ENCODE data around the gene ULBP2. TPM values are rescaled to one million over a fixed set of nuclear protein-coding genes. Genes with fewer than 3 reads are reported as not detected.

ULBP2 gene
- polyA plus RNA-seq: 1 to 10 TPM; 1.7 to 5.4 TPM

- H3K4me1 ChIP-seq (ENCODE audit: control insufficient read depth in 2 of 2, insufficient read depth in 2 of 2, low read length in 1 of 2): no peaks in the 10 kb centered on the region
- WGBS, 2 donors: 2 to 3% methylated on average over 57 to 62 of the region's 62 CpGs
- H3K36me3 ChIP-seq (ENCODE audit: control insufficient read depth in 2 of 2, insufficient read depth in 2 of 2, low read length in 1 of 2): no peaks in the 10 kb centered on the region
- H3K9me3 ChIP-seq (ENCODE audit: control insufficient read depth in 2 of 2, insufficient read depth in 1 of 2, low read depth in 1 of 2, low read length in 1 of 2): no peaks in the 10 kb centered on the region
- peaks cover 0 to 18% of the 10 kb centered on the region in 2 donors for H3K27me3 ChIP-seq (ENCODE audit: control insufficient read depth in 1 of 2, insufficient read depth in 2 of 2, low read length in 2 of 2)
- H3K27ac ChIP-seq (ENCODE audit: low read depth in 2 of 2, low read length in 1 of 2): peak within 1 kb of the TSS in 1 of 2 donors; percentile 44
- H3K4me3 ChIP-seq (ENCODE audit: low read depth in 1 of 2, low read length in 2 of 2): peak within 1 kb of the TSS; percentile 52
These were observed at the start of gene ULBP2 for GRCh38 chr6:149941583-149942460. Gene ULBP2, plus strand, starts transcription at chr6:149942014. Its CDS starts 59 bp downstream, at chr6:149942073.

- 32 to 38% methylated on average over 7 of the region's 7 CpGs for WGBS, 2 donors
These were observed 46.7 kb upstream of the ULBP2 start for GRCh38 chr6:149895048-149895590.

GRCh38 chr6:149895833-149896271 is 46.0 kb upstream of the ULBP2 start:
- Histone ChIP-seq H3K9me3 (ENCODE audit: control insufficient read depth in 2 of 2, insufficient read depth in 1 of 2, low read depth in 1 of 2, low read length in 1 of 2) (no peaks in the 10 kb centered on the region), H3K36me3 (ENCODE audit: control insufficient read depth in 2 of 2, insufficient read depth in 2 of 2, low read length in 1 of 2) (no peaks in the 10 kb centered on the region), H3K27me3 (ENCODE audit: control insufficient read depth in 1 of 2, insufficient read depth in 2 of 2, low read length in 2 of 2) (no peaks in the 10 kb centered on the region), H3K27ac (ENCODE audit: low read depth in 2 of 2, low read length in 1 of 2) (peak overlapping the region; percentile 92 to 95), H3K4me3 (ENCODE audit: low read depth in 1 of 2, low read length in 2 of 2) (peak overlapping the region in 1 of 2 donors; percentile 8), H3K4me1 (ENCODE audit: control insufficient read depth in 2 of 2, insufficient read depth in 2 of 2, low read length in 1 of 2) (peaks cover 16 to 32% of the 10 kb centered on the region in 2 donors)
- WGBS, 2 donors: 42 to 47% methylated on average over 5 of the region's 5 CpGs

More at GRCh38 chr6:149895048-149895590, 46.7 kb upstream of the ULBP2 start:
- Histone ChIP-seq H3K9me3 (ENCODE audit: control insufficient read depth in 2 of 2, insufficient read depth in 1 of 2, low read depth in 1 of 2, low read length in 1 of 2) (no peaks in the 10 kb centered on the region), H3K27me3 (ENCODE audit: control insufficient read depth in 1 of 2, insufficient read depth in 2 of 2, low read length in 2 of 2) (no peaks in the 10 kb centered on the region), H3K27ac (ENCODE audit: low read depth in 2 of 2, low read length in 1 of 2) (peak overlapping the region; percentile 92 to 95), H3K4me1 (ENCODE audit: control insufficient read depth in 2 of 2, insufficient read depth in 2 of 2, low read length in 1 of 2) (peaks cover 16 to 34% of the 10 kb centered on the region in 2 donors), H3K36me3 (ENCODE audit: control insufficient read depth in 2 of 2, insufficient read depth in 2 of 2, low read length in 1 of 2) (no peaks in the 10 kb centered on the region), H3K4me3 (ENCODE audit: low read depth in 1 of 2, low read length in 2 of 2) (no peak overlapping the region)

- H3K27me3 ChIP-seq (ENCODE audit: control insufficient read depth in 1 of 2, insufficient read depth in 2 of 2, low read length in 2 of 2): no peaks in the 10 kb centered on the region
- no peaks in the 10 kb centered on the region for H3K9me3 ChIP-seq (ENCODE audit: control insufficient read depth in 2 of 2, insufficient read depth in 1 of 2, low read depth in 1 of 2, low read length in 1 of 2)
- 85 to 89% methylated on average over 3 of the region's 3 CpGs for WGBS, 2 donors
- no peaks in the 10 kb centered on the region for H3K36me3 ChIP-seq (ENCODE audit: control insufficient read depth in 2 of 2, insufficient read depth in 2 of 2, low read length in 1 of 2)
- peak overlapping the region; percentile 92 to 95 for H3K27ac ChIP-seq (ENCODE audit: low read depth in 2 of 2, low read length in 1 of 2)
- H3K4me1 ChIP-seq (ENCODE audit: control insufficient read depth in 2 of 2, insufficient read depth in 2 of 2, low read length in 1 of 2): peaks cover 16 to 35% of the 10 kb centered on the region in 2 donors
- peak overlapping the region in 1 of 2 donors; percentile 51 for H3K4me3 ChIP-seq (ENCODE audit: low read depth in 1 of 2, low read length in 2 of 2)
These were observed 45.3 kb upstream of the ULBP2 start for GRCh38 chr6:149896491-149896890.

GRCh38 chr6:149897015-149897697 is 44.7 kb upstream of the ULBP2 start:
- Histone ChIP-seq H3K4me1 (ENCODE audit: control insufficient read depth in 2 of 2, insufficient read depth in 2 of 2, low read length in 1 of 2) (peaks cover 16 to 35% of the 10 kb centered on the region in 2 donors), H3K36me3 (ENCODE audit: control insufficient read depth in 2 of 2, insufficient read depth in 2 of 2, low read length in 1 of 2) (no peaks in the 10 kb centered on the region), H3K9me3 (ENCODE audit: control insufficient read depth in 2 of 2, insufficient read depth in 1 of 2, low read depth in 1 of 2, low read length in 1 of 2) (no peaks in the 10 kb centered on the region), H3K4me3 (ENCODE audit: low read depth in 1 of 2, low read length in 2 of 2) (peak overlapping the region; percentile 27 to 51), H3K27me3 (ENCODE audit: control insufficient read depth in 1 of 2, insufficient read depth in 2 of 2, low read length in 2 of 2) (no peaks in the 10 kb centered on the region), H3K27ac (ENCODE audit: low read depth in 2 of 2, low read length in 1 of 2) (peak overlapping the region; percentile 92 to 95)
- WGBS, 2 donors: 20 to 37% methylated on average over 13 of the region's 13 CpGs

GRCh38 chr6:149897855-149898744 is 43.7 kb upstream of the ULBP2 start, which contains the start of gene RAET1E:
Gene RAET1E, minus strand, starts transcription at chr6:149898113. Its CDS starts 7,212 bp downstream, at chr6:149890901.
- 64 to 70% methylated on average over 17 of the region's 17 CpGs for WGBS, 2 donors
- Histone ChIP-seq H3K4me3 (ENCODE audit: low read depth in 1 of 2, low read length in 2 of 2) (peak within 1 kb of the TSS; percentile 27 to 51), H3K27me3 (ENCODE audit: control insufficient read depth in 1 of 2, insufficient read depth in 2 of 2, low read length in 2 of 2) (no peaks in the 10 kb centered on the region), H3K9me3 (ENCODE audit: control insufficient read depth in 2 of 2, insufficient read depth in 1 of 2, low read depth in 1 of 2, low read length in 1 of 2) (no peaks in the 10 kb centered on the region), H3K4me1 (ENCODE audit: control insufficient read depth in 2 of 2, insufficient read depth in 2 of 2, low read length in 1 of 2) (peaks cover 16 to 35% of the 10 kb centered on the region in 2 donors), H3K27ac (ENCODE audit: low read depth in 2 of 2, low read length in 1 of 2) (peak within 1 kb of the TSS; percentile 92 to 95), H3K36me3 (ENCODE audit: control insufficient read depth in 2 of 2, insufficient read depth in 2 of 2, low read length in 1 of 2) (no peaks in the 10 kb centered on the region)

GRCh38 chr6:149898966-149899365 is 42.8 kb upstream of the ULBP2 start:
- H3K4me3 ChIP-seq (ENCODE audit: low read depth in 1 of 2, low read length in 2 of 2): no peak overlapping the region
- H3K4me1 ChIP-seq (ENCODE audit: control insufficient read depth in 2 of 2, insufficient read depth in 2 of 2, low read length in 1 of 2): peaks cover 16 to 35% of the 10 kb centered on the region in 2 donors
- no peaks in the 10 kb centered on the region for H3K9me3 ChIP-seq (ENCODE audit: control insufficient read depth in 2 of 2, insufficient read depth in 1 of 2, low read depth in 1 of 2, low read length in 1 of 2)
- 88 to 91% methylated on average over 9 of the region's 9 CpGs for WGBS, 2 donors
- peak overlapping the region; percentile 84 to 85 for H3K27ac ChIP-seq (ENCODE audit: low read depth in 2 of 2, low read length in 1 of 2)
- no peaks in the 10 kb centered on the region for H3K36me3 ChIP-seq (ENCODE audit: control insufficient read depth in 2 of 2, insufficient read depth in 2 of 2, low read length in 1 of 2)
- H3K27me3 ChIP-seq (ENCODE audit: control insufficient read depth in 1 of 2, insufficient read depth in 2 of 2, low read length in 2 of 2): no peaks in the 10 kb centered on the region

GRCh38 chr6:149899486-149899885 is 42.3 kb upstream of the ULBP2 start:
- H3K36me3 ChIP-seq (ENCODE audit: control insufficient read depth in 2 of 2, insufficient read depth in 2 of 2, low read length in 1 of 2): no peaks in the 10 kb centered on the region
- H3K4me3 ChIP-seq (ENCODE audit: low read depth in 1 of 2, low read length in 2 of 2): no peak overlapping the region
- 60 to 75% methylated on average over 6 of the region's 6 CpGs for WGBS, 2 donors
- peak overlapping the region; percentile 93 to 96 for H3K27ac ChIP-seq (ENCODE audit: low read depth in 2 of 2, low read length in 1 of 2)
- H3K27me3 ChIP-seq (ENCODE audit: control insufficient read depth in 1 of 2, insufficient read depth in 2 of 2, low read length in 2 of 2): no peaks in the 10 kb centered on the region
- H3K4me1 ChIP-seq (ENCODE audit: control insufficient read depth in 2 of 2, insufficient read depth in 2 of 2, low read length in 1 of 2): peaks cover 16 to 35% of the 10 kb centered on the region in 2 donors
- no peaks in the 10 kb centered on the region for H3K9me3 ChIP-seq (ENCODE audit: control insufficient read depth in 2 of 2, insufficient read depth in 1 of 2, low read depth in 1 of 2, low read length in 1 of 2)

Measured in esophagus (tissue), 2 donors.